ENCODE measurements around the gene KRT78.
"Not testable (repeated sequence)": the region's sequence is repeated elsewhere in the genome, so short reads cannot be mapped to it uniquely, and the experiment has no call there.

KRT78 gene

DNA sequence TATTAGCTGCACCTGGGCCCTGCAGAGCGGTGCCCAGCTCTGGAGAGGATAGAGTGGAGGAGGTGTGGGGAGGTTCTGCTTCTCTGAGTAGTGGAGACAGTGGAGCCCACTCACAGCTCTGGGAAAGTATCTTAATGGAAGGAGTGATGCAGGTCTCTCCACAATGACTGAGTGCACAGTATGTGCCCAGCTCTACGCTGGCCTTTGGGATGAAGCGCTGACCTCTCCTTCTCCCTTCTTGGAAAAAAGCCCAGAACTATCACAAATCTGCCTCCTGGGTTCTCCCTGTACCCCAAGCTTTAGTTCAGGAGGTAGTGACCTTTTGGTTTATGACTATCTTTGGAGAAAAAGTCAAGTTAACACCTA lies 52.4 kb downstream of the KRT78 start:
- DNase-seq (ENCODE audit: low spot score), result no peak

DNA sequence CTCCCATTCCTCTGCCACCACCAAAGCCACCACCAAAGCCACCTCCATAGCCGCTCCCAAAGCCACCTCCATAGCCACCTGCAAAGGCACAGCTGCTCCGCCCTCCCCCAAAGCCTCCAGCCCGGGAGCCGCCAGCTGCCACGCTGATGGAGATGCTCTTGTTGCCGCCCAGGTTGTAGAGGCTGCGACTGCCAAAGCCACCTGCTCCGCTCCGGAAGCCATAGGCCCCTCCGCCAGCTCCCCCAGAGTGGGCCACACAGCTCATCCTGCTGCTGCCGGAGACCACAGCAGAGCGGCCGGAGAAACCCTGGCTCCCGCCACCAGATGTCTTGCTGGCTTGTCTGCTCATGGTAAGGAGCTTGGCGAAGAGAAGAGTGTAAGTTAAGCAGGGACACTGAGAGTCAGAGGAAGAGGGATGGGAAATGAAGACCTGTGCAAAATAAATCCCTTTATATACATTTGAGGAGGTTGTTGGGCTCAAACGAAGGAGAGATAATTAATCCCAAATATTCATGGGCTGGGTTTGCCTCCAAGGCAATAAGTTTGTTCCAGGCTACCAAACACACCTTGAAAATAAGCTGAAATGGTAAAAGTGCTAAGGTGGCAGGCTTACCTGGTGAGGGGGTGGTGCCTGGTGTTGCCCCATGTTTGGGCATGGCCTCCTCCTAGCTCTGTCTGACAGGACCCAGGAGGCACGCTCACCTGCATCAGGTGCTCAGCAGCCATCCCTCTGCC lies 52.9 kb downstream of the KRT78 start, which contains the start of gene KRT3:
TSS of gene KRT3 (minus strand) at position 424 of the 735 bp plus-strand sequence. CDS start at position 349, 75 bp downstream.
- DNase-seq (ENCODE audit: low spot score), result no peak

DNA sequence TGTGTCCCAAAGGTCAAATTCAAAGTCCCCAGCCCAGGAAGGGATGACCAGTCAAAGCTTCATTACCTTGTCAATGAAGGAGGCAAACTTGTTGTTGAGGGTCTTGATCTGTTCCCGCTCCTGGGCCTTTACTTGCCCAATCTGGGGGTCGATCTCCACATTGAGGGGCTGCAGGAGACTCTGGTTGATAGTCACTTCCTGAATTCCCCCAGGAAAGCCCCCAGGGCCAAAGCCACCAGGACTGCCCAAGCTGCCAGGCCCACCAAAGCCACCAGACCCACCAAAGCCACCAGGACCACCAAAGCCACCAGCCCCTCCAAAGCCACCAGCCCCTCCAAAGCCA lies 53.5 kb downstream of the KRT78 start:
- DNase-seq (ENCODE audit: low spot score), result not testable (repeated sequence)

DNA sequence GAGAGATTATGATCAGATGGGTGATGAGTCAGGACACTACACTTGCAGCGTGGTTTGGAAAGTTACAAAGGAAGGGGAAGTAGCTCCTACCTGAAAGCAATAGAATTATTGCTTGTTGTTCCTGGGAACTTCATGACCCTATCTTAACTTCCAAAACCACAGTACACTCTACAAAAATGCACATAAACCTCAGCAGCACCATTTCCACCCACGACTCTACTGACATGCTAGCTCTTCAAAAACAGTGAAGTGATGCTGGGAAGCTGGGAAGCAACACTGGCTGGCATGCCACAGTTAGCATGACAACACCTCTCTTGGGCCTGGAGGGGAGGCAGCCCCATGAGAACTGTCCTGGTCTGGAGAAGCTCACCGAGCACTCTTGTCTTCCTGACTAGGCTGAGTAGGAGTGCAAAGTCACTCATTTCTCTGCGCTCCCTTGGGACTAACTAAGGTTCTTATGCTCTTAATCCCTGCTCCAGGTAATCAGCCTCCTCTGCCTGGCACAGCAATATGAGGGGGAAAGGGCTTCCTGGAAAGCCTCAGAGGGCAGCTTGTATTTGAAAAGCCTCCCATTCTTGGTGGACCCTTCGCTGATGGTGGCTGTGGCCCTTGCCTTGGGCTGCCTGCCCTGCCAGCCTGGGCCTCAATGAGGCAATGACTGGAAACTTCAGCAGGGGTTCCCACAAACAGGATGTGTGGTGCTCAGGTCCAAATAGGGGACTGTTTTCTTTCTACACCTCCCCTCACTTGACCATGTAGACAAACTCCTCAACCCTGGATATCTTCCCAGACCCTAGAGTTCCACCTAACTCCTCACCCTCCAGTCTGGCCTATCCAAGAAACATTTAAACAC lies 54.1 kb downstream of the KRT78 start:
- DNase-seq (ENCODE audit: low spot score), result no peak

DNA sequence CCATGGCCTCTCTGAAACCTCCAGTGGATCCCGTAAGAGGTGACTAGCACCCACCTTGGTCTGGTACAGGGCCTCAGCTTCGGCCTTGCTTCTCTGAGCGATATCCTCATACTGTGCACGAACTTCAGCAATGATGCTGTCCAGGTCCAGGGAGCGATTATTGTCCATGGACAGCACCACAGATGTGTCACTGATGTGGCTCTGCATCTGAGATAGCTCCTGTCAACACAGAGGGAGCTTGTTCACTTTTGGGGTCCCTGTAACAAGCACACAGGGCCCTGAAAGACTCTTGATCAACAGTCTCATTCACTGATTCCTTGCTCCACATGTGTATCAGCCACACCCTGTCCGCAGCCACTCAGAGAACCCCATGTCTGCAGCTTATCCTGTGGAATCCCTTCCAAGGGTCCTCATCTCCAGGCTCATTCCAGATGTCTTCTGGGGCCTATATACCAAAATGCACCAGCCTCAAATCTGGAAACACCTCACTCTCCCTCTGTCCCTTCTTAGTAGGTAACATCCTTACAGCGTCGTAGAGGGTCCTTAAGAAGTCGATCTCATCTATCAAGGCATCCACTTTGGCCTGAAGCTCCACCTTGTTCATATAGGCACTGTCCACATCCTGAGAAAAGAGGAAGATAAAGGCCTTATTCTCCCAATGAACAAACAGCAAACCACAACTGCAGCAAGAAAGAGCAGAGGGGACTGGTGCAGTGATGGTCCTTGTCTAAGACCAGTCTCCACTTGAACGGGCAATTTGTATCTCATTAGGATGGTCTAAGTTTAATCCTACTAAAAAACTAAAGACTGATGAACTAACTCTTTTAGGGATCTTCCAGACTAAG lies 56.4 kb downstream of the KRT78 start:
- no peak for DNase-seq (ENCODE audit: low spot score)

DNA sequence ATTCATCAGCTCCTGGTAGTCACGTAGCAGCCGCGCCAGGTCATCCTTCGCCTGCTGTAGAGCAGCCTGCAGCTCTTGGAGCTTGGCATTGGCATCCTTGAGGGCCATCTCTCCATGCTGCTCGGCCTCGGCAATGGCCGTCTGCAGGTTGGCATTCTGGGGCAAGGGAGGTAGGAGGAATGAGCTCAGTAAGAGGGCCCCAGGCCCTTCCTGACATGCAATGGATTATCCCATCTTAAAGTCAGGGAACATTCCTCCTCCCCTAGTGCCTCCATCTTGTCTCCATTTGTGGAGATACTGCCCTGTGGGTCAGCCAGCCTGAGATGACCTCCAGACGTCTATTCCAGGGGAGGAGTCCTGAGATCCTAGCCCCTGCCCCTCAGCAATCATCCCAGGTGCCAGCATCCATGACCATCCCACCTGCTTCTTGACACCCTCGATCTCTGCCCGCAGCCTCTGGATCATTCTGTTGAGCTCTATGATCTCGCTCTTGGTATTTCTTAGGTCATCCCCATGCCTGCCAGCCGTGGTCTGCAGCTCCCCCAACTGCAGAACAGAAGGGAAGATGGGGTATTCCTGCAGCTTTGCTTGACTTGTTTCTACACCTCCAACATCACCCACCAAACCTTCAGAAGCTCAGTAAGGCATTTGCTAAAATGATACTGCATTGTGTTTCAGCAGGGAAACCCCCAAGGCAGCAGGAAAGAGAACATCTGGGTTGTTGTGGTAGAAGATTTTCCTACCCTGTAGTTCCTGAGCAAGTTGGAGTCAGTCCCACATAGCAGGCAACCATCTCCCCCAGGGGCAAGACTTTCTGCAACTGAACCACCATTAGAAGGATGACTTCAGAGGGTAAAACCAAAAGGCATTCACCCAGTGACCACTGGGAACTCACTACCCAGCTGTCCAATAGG lies 57.3 kb downstream of the KRT78 start:
- DNase-seq (ENCODE audit: low spot score), result no peak

DNA sequence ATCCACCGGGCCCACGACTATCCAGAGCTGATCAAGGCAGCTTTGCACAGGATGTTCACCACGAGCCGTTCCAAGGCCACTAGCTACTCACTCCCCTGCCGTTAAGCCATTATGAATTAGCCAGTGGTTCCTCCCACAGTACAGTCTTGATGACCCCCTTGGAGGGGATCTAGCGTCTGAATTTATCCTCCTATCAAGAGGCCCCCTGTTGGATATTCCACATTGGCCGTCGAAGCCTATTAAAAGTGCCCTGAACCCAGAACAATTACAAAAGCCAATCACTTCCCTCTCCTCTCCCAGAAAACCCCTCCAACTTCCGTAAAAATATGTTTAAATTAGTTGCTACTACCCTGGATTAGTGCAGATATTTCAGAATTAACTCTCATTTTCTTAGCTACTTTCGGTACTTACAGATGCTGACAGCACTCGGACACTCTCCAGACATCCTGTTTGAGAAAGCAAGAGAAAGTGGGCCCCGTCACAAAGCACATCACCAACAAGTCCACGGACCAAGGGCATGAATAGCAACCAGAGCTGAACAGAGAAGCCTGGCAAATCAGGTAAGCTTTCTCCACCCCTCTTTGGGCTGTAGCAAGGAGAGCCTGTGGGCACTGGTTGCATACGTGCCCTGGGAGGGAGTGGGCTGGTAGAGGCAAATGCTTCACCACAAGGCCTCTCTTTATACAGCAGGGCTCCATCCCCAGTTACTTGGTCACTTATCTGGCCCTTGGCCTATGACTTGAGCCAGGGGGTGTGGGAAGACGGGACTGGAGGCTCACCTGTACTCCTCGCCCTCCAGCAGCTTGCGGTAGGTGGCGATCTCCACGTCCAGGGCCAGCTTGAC lies 58.1 kb downstream of the KRT78 start:
- no peak for DNase-seq (ENCODE audit: low spot score)

DNA sequence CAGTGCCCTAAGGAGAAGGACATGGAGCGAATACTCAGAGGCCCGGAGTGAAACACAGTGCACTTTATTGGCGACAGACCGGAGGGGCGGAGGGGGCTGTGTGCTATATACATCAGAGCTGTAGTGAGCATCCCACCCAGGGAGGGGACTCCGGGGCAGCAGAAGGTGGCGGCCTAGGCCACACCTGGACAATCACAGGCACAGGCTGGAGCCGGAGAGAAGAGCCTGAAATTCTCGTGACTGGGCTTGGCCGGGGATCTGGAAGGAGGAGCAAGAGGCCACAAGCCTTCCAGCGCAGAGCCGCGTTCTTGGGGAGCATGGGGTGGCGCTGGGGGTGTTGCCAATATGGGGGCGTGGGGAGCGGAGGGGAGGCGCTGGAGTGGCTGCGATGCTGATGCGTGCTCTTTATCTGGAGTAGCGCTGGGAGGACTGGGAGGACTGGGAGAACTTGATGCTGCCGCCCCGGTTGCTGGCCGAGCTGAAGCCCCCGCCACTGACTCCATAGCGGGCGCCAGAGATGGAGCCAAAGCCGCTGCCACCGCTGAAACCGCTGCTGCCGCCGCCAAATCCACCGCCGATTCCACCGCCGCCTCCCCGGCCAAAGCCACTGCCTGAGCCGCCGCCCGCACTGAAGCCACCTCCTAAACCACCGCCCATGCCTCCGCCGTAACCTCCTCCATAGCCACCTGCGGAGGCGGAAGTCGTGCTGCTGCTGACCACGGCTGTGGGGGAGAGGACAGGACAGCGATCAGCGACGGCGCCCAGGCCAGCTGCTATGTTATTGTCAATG lies 59.0 kb downstream of the KRT78 start:
- peak; percentile 79 for DNase-seq (ENCODE audit: low spot score)

DNA sequence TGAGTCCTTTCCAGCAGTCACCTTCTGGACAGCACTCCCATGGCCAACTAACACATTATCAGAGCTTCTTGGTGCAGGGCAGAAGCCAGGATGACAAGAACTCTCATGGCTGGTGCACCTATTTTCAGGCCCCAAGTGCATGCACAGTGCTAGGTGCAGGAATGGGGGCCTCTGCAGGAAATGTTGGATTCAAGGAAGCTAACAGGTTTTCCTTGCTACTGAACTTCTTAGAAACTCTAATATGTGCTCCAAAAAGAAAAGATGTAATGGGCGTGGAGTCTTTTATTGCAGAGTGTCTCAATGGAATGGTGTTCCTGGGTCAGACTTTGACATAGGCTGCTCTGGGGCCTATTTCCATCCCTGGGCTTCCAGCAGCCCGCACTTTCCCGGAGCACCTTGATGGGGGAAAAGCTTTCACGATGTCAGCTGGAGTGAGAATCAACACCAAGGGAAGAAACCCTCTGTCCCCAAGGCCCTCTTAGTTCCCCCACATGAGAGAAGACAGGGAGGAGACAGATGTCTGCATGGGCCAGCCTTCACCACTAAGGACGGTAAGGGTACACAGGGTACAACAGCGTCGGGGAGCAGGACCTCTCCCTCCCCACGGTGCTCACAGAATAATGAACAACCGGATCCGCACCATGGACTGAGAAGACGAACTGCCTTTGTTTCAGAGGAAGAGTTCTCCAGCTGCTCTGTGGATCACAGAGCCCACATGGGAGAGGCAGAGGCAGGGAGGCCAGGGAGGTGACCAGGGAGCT lies 59.7 kb downstream of the KRT78 start:
- DNase-seq (ENCODE audit: low spot score), result no peak

DNA sequence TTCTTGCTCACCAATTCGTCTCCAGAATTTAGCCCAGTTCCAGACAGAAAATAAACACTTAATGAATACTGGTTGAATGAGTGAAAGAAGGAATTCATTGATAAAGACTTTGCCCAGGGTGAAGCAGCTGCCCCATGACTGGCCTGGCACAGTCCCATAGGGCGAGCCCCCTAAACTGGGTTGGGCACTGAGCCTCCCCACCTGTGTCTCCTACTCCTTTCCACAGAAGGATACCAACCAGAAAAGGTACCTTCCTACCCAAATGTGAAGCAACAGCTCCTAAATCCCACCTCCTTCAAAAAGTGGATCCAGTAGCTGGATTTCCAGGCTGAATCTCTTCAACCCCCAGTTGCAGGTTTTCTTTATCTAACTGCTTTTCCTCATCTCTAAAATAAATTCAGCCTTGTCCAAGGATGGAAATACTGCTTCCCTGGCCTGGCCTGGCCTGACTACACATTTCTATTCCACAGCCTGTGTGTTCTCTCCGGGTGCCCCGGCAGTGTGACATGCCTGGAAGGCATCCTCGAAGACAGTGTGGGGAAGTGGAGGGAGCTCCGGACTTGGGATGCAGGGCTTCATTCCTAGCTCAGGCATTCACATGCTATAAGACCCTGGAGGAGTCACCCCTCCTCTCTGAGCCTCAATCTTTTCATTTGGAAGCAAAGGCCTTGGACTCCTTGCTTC lies 60.5 kb downstream of the KRT78 start:
- DNase-seq (ENCODE audit: low spot score), result no peak
